Measurements from ENCODE around the gene PRCD.

- TF ChIP-seq ZFX (IDR thresholded peaks at IDR 0.05; ENCODE audit: borderline replicate concordance) (no peak), CTCF (IDR thresholded peaks at IDR 0.05) (no peak)
Observed at GRCh38 chr17:76588182-76588581, 48.3 kb downstream of the PRCD start.

All from 22Rv1 (cell line).